Suppressor macrophage treated with lipopolysaccharide for 4 hours (primary cell): ENCODE data around the gene PGM3.
A peak's percentile ranks its signal among the peaks of the same experiment; 100 is the strongest.

Source experiments
- DNase-seq: peaks from one replicate; pipeline ENCODE4 v3.0.0-alpha.2; 2020

PGM3 gene

GRCh38 chr6:83183082-83183828 is 9.8 kb downstream of the PGM3 start:
- no peak for DNase-seq

DNA sequence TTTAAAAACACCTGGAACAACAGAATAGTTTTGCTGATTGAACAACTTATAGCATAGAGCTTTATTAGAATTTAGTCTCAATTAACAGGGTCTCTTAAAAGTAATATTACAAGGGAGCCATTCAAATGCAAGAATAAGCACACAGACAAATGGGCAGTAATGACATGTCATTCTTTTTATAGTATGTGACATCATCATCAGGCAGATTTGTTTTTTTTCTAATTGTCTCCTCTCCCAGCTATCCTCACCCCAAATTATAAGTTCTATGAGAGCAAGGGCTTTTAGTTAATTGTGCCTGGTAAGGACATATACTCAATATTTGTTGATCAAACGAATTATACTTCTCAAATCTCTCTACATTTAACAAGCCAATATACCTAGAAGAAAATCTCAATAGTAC is 11.0 kb downstream of the PGM3 start:
- no peak for DNase-seq

DNA sequence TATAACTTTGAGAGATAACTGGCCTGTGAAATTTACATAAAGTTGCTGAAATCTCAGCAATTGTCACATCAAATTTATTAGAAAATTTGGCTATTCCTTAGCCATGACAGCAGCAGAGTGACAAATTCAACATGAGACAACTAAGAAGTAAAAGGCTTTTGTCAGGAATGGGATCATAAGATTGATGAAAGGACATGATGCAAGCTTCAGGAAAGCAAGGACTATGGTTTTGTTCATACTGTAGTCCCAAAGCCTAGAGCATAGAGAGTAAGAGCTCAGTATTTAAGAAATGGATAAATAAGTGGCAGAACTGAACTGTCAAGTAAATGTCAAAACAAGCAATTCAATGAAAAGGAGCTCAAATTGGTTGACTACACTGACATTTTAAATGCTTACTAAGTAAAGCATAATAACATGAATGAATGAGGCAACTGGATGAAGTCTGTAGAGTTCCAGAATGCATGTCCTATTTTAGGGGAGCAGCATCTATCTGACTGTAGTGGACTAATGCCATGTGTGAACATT is 12.6 kb downstream of the PGM3 start:
- no peak for DNase-seq

GRCh38 chr6:83176246-83176645 is 16.8 kb downstream of the PGM3 start:
- no peak for DNase-seq

- DNase-seq, result no peak
Observed at GRCh38 chr6:83169511-83169910, 23.6 kb downstream of the PGM3 start.

- no peak for DNase-seq
Observed at GRCh38 chr6:83169106-83169505, 24.0 kb downstream of the PGM3 start.

- DNase-seq, result no peak
Observed at GRCh38 chr6:83168556-83168955, 24.5 kb downstream of the PGM3 start.

DNA sequence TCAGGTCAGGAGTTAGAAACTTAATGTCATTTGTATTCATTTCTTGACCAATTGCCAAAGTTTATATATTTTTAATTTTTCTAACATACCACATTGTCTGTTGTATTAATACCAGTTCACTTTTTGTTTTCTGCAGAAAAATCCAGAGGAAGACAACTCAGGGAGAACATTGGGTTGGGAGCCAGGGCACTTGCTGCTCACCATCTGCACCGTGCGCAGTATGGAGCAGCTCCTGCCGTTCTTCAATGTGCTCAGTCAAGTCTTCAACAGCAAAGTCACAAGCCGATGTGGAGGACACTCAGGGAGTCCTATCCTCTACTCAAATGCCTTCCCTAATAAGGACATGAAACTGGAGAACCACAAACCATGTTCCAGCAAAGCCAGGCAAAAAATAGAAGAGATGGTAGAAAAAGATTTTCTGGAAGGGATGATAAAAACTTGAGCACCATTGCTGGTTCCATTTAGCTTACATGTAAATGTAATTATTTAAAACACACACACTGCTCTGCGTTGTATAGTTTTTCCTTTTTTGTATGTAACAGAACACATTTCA is 25.3 kb downstream of the PGM3 start:
- DNase-seq, result no peak

DNA sequence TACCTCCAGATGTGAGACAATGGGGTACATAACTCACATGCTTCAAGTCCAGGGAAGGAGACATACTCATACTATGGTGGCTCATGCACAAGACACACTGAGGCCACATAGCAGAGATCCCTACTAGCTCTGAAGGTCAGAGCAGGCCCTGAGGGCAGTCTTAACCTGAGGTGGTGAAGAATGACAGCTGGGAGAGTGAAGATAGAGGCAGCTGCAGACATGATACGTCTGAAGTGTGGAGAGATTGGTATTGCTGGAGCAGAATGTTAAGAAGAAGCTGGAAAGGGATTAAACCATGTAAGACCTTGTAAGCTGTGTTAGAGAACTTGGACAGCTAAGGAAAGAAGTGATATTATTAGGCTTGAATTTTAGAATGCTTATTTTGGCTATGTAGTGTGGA is 32.9 kb downstream of the PGM3 start:
- DNase-seq, result no peak

DNA sequence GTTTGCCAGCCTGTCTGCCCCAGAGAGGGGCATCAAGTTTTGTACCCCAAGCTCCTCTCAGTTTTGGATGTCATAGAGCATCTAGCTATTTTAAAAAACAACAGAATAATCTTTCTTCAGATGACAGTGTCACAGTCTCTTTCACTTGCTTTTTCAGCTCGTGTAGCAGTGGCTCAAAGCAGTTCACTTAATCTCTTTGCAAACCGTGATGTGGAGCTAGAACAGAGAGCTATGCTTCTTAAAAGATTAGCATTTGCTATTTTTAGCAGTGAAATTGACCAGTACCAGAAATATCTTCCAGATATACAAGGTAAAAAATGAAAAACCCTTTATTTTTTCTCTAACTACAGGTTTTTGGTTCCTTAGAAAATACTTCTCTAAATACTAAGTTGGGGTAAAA is 37.3 kb downstream of the PGM3 start:
- no peak for DNase-seq

GRCh38 chr6:83153883-83154521 is 39.1 kb downstream of the PGM3 start:
- DNase-seq, result no peak

GRCh38 chr6:83152913-83153312 is 40.2 kb downstream of the PGM3 start:
- no peak for DNase-seq

DNA sequence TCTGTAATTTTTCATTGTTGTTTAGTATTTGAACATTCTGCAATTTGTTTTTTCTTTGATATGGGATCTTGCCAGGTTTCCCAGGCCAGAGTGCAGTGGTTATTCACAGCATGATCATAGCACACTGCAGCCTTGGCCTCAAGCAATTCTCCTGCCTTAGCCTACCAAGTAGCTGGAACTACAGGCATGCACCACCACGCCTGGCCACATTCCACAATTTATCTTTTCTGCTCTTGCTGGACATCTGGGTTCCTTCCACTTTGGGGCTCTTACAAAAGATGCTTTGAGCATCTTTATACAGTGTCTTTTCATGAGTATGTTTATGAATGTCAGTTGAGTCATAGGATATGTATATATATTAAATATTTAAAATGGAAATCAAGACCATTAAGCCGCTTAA is 42.0 kb downstream of the PGM3 start:
- no peak for DNase-seq

DNA sequence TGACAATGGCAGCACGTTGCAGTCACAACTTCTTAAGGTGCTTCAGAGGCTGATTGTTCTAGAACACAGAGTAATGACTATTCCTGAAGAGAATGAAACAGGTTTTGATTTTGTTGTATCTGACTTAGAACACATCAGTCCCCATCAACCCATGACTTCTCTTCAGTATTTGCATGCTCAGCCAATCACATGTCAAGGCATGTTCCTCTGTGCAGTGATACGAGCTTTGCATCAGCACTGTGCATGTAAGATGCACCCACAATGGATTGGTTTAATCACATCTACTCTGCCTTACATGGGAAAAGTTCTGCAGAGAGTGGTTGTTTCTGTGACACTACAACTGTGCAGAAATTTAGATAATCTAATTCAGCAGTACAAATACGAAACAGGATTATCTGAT is 54.3 kb downstream of the PGM3 start:
- no peak for DNase-seq

GRCh38 chr6:83138118-83138722 is 54.8 kb downstream of the PGM3 start:
- DNase-seq, result no peak

DNA sequence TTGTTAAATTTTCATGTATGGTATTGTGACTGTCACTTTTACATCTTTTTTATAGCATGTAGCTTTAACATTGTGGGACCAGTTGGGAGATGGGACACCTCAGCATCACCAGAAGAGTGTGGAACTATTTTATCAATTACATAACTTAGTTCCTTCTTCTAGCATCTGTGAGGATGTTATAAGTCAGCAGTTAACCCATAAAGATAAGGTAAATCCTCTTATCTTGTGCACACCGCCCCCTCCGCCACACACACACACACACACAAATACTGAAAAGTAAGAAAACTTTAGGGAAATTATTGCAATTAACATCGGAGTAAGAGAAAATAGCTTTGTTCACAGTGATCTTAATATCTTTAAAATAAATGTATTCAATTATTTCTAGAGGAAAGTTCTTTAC is 60.9 kb downstream of the PGM3 start:
- DNase-seq, result no peak

- no peak for DNase-seq
Observed at GRCh38 chr6:83127976-83128375, 65.1 kb downstream of the PGM3 start.

DNA sequence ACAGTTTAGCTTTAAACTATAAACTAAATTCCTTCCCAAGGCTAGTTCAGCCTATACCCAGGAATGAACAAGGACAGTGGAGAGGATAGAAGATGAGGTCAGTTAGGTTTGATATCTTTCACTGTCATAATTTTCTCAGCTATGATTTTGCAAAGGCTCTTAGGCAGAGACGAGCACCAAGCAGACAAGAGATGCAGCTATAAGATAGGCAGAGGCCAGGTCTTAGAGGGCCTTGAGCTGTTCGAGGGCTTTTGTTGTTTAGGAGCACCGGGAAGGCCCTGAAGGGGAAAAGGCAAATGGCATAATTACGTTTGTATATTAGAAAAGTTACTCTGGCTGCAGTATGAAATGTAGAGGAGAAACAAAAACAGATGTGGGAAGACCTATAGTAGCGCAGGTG is 65.8 kb downstream of the PGM3 start:
- no peak for DNase-seq

- no peak for DNase-seq
Observed at GRCh38 chr6:83126807-83127206, 66.3 kb downstream of the PGM3 start.

GRCh38 chr6:83126223-83126622 is 66.8 kb downstream of the PGM3 start:
- DNase-seq, result no peak

GRCh38 chr6:83125425-83125824 is 67.6 kb downstream of the PGM3 start:
- DNase-seq, result no peak

GRCh38 chr6:83124553-83124952 is 68.5 kb downstream of the PGM3 start:
- no peak for DNase-seq

- no peak for DNase-seq
Observed at GRCh38 chr6:83119742-83120300, 73.2 kb downstream of the PGM3 start.

DNA sequence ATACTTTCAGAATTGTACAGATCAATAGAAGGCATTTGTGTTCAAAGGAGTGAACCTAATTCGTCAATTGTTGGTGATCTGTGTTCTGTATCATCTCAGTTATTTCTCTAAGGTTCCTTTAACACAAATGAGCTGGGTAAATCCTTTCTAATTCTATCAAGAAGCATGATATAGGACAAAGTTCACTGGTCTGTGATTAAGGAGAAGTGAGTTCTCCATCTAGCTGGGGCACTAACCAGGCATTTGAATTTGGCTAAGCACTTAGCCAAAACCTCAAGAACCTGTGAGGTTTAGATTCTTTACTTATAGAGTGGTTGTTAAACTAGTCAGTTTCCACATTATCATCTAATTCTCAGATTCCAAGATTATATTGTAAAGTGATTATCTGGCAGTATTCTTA is 75.3 kb downstream of the PGM3 start:
- DNase-seq, result peak; percentile 5
